Measurements from ENCODE around the gene ENAM.
A peak's percentile ranks its signal among the peaks of the same experiment; 100 is the strongest.

DNA sequence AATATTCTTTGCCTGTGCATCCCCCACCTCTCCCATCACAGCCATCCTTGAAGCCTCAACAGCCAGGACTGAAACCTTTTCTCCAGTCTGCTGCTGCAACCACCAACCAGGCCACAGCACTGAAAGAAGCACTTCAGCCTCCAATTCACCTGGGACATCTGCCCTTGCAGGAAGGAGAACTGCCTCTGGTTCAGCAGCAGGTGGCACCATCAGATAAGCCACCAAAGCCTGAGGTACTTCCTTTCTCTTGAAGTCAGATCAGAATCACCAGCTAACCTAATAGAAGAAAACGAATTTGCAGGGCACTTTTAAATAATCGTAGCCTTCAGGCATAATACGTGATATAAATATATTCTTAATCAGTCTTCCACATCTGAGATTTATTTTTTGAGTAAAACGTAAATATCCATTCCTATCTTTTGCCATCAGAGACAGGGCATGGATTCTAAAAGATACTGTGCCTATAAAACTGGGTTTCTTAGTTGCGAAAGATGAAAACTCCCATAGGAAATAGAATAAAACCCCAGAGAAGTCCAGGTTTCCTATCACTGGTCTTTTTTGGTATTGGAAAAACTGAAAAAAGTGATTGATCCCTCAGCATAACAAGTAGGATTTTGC is 27.0 kb upstream of the ENAM start:
- TF ChIP-seq EP300 (IDR thresholded peaks at IDR 0.05; ENCODE audit: borderline replicate concordance) (no peak), TAF1 (IDR thresholded peaks at IDR 0.05; ENCODE audit: low read depth) (no peak), RAD21 (IDR thresholded peaks at IDR 0.05; ENCODE audit: low read depth) (peak; percentile 96)
- TF ChIP-seq, protein P1, sequence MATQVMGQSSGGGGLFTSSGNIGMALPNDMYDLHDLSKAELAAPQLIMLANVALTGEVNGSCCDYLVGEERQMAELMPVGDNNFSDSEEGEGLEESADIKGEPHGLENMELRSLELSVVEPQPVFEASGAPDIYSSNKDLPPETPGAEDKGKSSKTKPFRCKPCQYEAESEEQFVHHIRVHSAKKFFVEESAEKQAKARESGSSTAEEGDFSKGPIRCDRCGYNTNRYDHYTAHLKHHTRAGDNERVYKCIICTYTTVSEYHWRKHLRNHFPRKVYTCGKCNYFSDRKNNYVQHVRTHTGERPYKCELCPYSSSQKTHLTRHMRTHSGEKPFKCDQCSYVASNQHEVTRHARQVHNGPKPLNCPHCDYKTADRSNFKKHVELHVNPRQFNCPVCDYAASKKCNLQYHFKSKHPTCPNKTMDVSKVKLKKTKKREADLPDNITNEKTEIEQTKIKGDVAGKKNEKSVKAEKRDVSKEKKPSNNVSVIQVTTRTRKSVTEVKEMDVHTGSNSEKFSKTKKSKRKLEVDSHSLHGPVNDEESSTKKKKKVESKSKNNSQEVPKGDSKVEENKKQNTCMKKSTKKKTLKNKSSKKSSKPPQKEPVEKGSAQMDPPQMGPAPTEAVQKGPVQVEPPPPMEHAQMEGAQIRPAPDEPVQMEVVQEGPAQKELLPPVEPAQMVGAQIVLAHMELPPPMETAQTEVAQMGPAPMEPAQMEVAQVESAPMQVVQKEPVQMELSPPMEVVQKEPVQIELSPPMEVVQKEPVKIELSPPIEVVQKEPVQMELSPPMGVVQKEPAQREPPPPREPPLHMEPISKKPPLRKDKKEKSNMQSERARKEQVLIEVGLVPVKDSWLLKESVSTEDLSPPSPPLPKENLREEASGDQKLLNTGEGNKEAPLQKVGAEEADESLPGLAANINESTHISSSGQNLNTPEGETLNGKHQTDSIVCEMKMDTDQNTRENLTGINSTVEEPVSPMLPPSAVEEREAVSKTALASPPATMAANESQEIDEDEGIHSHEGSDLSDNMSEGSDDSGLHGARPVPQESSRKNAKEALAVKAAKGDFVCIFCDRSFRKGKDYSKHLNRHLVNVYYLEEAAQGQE (IDR thresholded peaks at IDR 0.05; ENCODE audit: low read depth), result no peak
- TF ChIP-seq, protein P2, sequence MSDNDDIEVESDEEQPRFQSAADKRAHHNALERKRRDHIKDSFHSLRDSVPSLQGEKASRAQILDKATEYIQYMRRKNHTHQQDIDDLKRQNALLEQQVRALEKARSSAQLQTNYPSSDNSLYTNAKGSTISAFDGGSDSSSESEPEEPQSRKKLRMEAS (IDR thresholded peaks at IDR 0.05), result no peak
